H54 (cell line): Measurements from ENCODE around the gene IFNG-AS1.
A peak's percentile ranks its signal among the peaks of the same experiment; 100 is the strongest.

Source experiments
- DNase-seq: peaks from one replicate; pipeline ENCODE4 v3.0.0; 2011; ENCODE audit warnings: low spot score, mixed read lengths; ENCODE audit not compliant: insufficient read length
- FAIRE-seq: peaks from 3 replicates; lab custom pipeline; 2011; peaks lifted over from hg19 to GRCh38; lab: Jason Lieb, UNC
- POLR2A ChIP-seq: IDR thresholded peaks from 2 replicates; pipeline ENCODE4 v1.6.1; 2011; ENCODE audit warnings: low read depth, mild to moderate bottlenecking, low read length

Gene IFNG-AS1

GRCh38 chr12:67989184-67989920 is at the start of gene IFNG-AS1:
Gene IFNG-AS1 (plus strand): TSS chr12:67989447.
- FAIRE-seq (no peak), DNase-seq (no peak)
- no peak for TF ChIP-seq POLR2A

- no peak for TF ChIP-seq POLR2A
- no peak for FAIRE-seq
- DNase-seq: no peak
Observed at GRCh38 chr12:67939611-67940010, 49.6 kb upstream of the IFNG-AS1 start.

- peak; percentile 5 for DNase-seq
- FAIRE-seq: peak; percentile 80
- no peak for TF ChIP-seq POLR2A
Observed at GRCh38 chr12:67940780-67941243, 48.4 kb upstream of the IFNG-AS1 start.

- TF ChIP-seq POLR2A: no peak
- no peak for DNase-seq
- no peak for FAIRE-seq
Observed at GRCh38 chr12:67942724-67943123, 46.5 kb upstream of the IFNG-AS1 start.

- FAIRE-seq (peak; percentile 72), DNase-seq (no peak)
- no peak for TF ChIP-seq POLR2A
Observed at GRCh38 chr12:67943141-67943892, 45.9 kb upstream of the IFNG-AS1 start.

- FAIRE-seq (no peak), DNase-seq (no peak)
- no peak for TF ChIP-seq POLR2A
Observed at GRCh38 chr12:67944093-67944492, 45.2 kb upstream of the IFNG-AS1 start.

- FAIRE-seq (no peak), DNase-seq (no peak)
- no peak for TF ChIP-seq POLR2A
Observed at GRCh38 chr12:67952787-67953186, 36.5 kb upstream of the IFNG-AS1 start.

GRCh38 chr12:67957383-67957782 is 31.9 kb upstream of the IFNG-AS1 start:
- DNase-seq: no peak
- no peak for TF ChIP-seq POLR2A
- no peak for FAIRE-seq

- TF ChIP-seq POLR2A: no peak
- FAIRE-seq: no peak
- no peak for DNase-seq
Observed at GRCh38 chr12:67958187-67958586, 31.1 kb upstream of the IFNG-AS1 start.

GRCh38 chr12:67964456-67964855 is 24.8 kb upstream of the IFNG-AS1 start:
- FAIRE-seq (no peak), DNase-seq (no peak)
- TF ChIP-seq POLR2A: no peak

- DNase-seq: no peak
- TF ChIP-seq POLR2A: no peak
- FAIRE-seq: no peak
Observed at GRCh38 chr12:67966560-67966959, 22.7 kb upstream of the IFNG-AS1 start.

- no peak for TF ChIP-seq POLR2A
- no peak for DNase-seq
- FAIRE-seq: no peak
Observed at GRCh38 chr12:67968321-67968720, 20.9 kb upstream of the IFNG-AS1 start.

GRCh38 chr12:67968725-67969124 is 20.5 kb upstream of the IFNG-AS1 start:
- FAIRE-seq (no peak), DNase-seq (no peak)

GRCh38 chr12:67969134-67969802 is 20.0 kb upstream of the IFNG-AS1 start:
- DNase-seq (no peak), FAIRE-seq (no peak)
- TF ChIP-seq POLR2A: no peak

More at GRCh38 chr12:67968725-67969124, 20.5 kb upstream of the IFNG-AS1 start:
- TF ChIP-seq POLR2A: no peak
